ENCODE data around the gene TMEM255B.
"Not testable (repeated sequence)": the region's sequence is repeated elsewhere in the genome, so short reads cannot be mapped to it uniquely, and the experiment has no call there.

The TMEM255B gene

GRCh38 chr13:113749967-113750366 is 9.1 kb upstream of the TMEM255B start:
- TF ChIP-seq EZH2phosphoT487 (IDR thresholded peaks at IDR 0.05; ENCODE audit: borderline replicate concordance) (no peak), CTCF (conservative IDR thresholded peaks at IDR 0.05; ENCODE audit: low read length) (no peak)
- Histone ChIP-seq H3K4me2 (ENCODE audit: low read depth, low read length, poor library complexity, severe bottlenecking) (no peak overlapping the region), H3K9ac (ENCODE audit: low read depth, low read length, poor library complexity, severe bottlenecking) (no peak overlapping the region), H3F3A (ENCODE audit: low read depth) (no peaks in the 10 kb centered on the region; the same call in 1 of the 2 replicates), H4K20me1 (ENCODE audit: insufficient read depth, low read length, poor library complexity, severe bottlenecking) (no peaks in the 10 kb centered on the region), H3K4me3 (ENCODE audit: low read length, poor library complexity, severe bottlenecking) (no peak overlapping the region), H2AFZ (ENCODE audit: low read length) (no peak overlapping the region), H3K36me3 (ENCODE audit: insufficient read depth, low read length) (no peaks in the 10 kb centered on the region), H3K9me2 (replicated peaks; ENCODE audit: low read depth, low read length) (no peaks in the 10 kb centered on the region), H3K9me3 (ENCODE audit: insufficient read depth, low read depth, low read length) (peaks cover 14% of the 10 kb centered on the region; the same call in 1 of the 2 replicates), H3K4me1 (ENCODE audit: insufficient read depth, low read length, poor library complexity, severe bottlenecking) (no peaks in the 10 kb centered on the region), H3K27me3 (ENCODE audit: insufficient read depth, low read length, poor library complexity, severe bottlenecking) (no peaks in the 10 kb centered on the region), H3K79me2 (ENCODE audit: insufficient read depth, low read length) (no peaks in the 10 kb centered on the region)

- Histone ChIP-seq H3K79me2 (ENCODE audit: insufficient read depth, low read length) (no peaks in the 10 kb centered on the region), H2AFZ (ENCODE audit: low read length) (no peak overlapping the region), H3K36me3 (ENCODE audit: insufficient read depth, low read length) (no peaks in the 10 kb centered on the region), H3K4me1 (ENCODE audit: insufficient read depth, low read length, poor library complexity, severe bottlenecking) (no peaks in the 10 kb centered on the region), H3F3A (ENCODE audit: low read depth) (no peaks in the 10 kb centered on the region; the same call in 1 of the 2 replicates), H4K20me1 (ENCODE audit: insufficient read depth, low read length, poor library complexity, severe bottlenecking) (no peaks in the 10 kb centered on the region), H3K9me2 (replicated peaks; ENCODE audit: low read depth, low read length) (no peaks in the 10 kb centered on the region), H3K27me3 (ENCODE audit: insufficient read depth, low read length, poor library complexity, severe bottlenecking) (no peaks in the 10 kb centered on the region), H3K9me3 (ENCODE audit: insufficient read depth, low read depth, low read length) (peaks cover 14% of the 10 kb centered on the region; the same call in 1 of the 2 replicates), H3K9ac (ENCODE audit: low read depth, low read length, poor library complexity, severe bottlenecking) (no peak overlapping the region), H3K4me3 (ENCODE audit: low read length, poor library complexity, severe bottlenecking) (no peak overlapping the region), H3K4me2 (ENCODE audit: low read depth, low read length, poor library complexity, severe bottlenecking) (no peak overlapping the region)
- TF ChIP-seq CTCF (conservative IDR thresholded peaks at IDR 0.05; ENCODE audit: low read length): no peak
- no peak for TF ChIP-seq EZH2phosphoT487 (IDR thresholded peaks at IDR 0.05; ENCODE audit: borderline replicate concordance)
Observed at GRCh38 chr13:113750554-113751399, 8.2 kb upstream of the TMEM255B start.

GRCh38 chr13:113751491-113751890 is 7.5 kb upstream of the TMEM255B start:
- H3K9me2 ChIP-seq (replicated peaks; ENCODE audit: low read depth, low read length): no peaks in the 10 kb centered on the region
- H3K36me3 ChIP-seq (ENCODE audit: insufficient read depth, low read length): no peaks in the 10 kb centered on the region
- no peak overlapping the region for H2AFZ ChIP-seq (ENCODE audit: low read length)
- no peaks in the 10 kb centered on the region for H3K27me3 ChIP-seq (ENCODE audit: insufficient read depth, low read length, poor library complexity, severe bottlenecking)
- H3K4me2 ChIP-seq (ENCODE audit: low read depth, low read length, poor library complexity, severe bottlenecking): no peak overlapping the region
- TF ChIP-seq CTCF (conservative IDR thresholded peaks at IDR 0.05; ENCODE audit: low read length) (no peak), EZH2phosphoT487 (IDR thresholded peaks at IDR 0.05; ENCODE audit: borderline replicate concordance) (no peak)
- H3K9me3 ChIP-seq (ENCODE audit: insufficient read depth, low read depth, low read length): peaks cover 14% of the 10 kb centered on the region; the same call in 1 of the 2 replicates
- no peak overlapping the region for H3K9ac ChIP-seq (ENCODE audit: low read depth, low read length, poor library complexity, severe bottlenecking)
- no peaks in the 10 kb centered on the region for H4K20me1 ChIP-seq (ENCODE audit: insufficient read depth, low read length, poor library complexity, severe bottlenecking)
- no peaks in the 10 kb centered on the region; the same call in 1 of the 2 replicates for H3F3A ChIP-seq (ENCODE audit: low read depth)
- H3K4me1 ChIP-seq (ENCODE audit: insufficient read depth, low read length, poor library complexity, severe bottlenecking): no peaks in the 10 kb centered on the region
- H3K79me2 ChIP-seq (ENCODE audit: insufficient read depth, low read length): no peaks in the 10 kb centered on the region
- H3K4me3 ChIP-seq (ENCODE audit: low read length, poor library complexity, severe bottlenecking): no peak overlapping the region

GRCh38 chr13:113752211-113752986 is 6.6 kb upstream of the TMEM255B start:
- H3K36me3 ChIP-seq (ENCODE audit: insufficient read depth, low read length); H3K4me3 ChIP-seq (ENCODE audit: low read length, poor library complexity, severe bottlenecking); H2AFZ ChIP-seq (ENCODE audit: low read length); H3K4me2 ChIP-seq (ENCODE audit: low read depth, low read length, poor library complexity, severe bottlenecking); H3K27me3 ChIP-seq (ENCODE audit: insufficient read depth, low read length, poor library complexity, severe bottlenecking); H3F3A ChIP-seq (ENCODE audit: low read depth); H3K9me2 ChIP-seq (replicated peaks; ENCODE audit: low read depth, low read length); H4K20me1 ChIP-seq (ENCODE audit: insufficient read depth, low read length, poor library complexity, severe bottlenecking); H3K4me1 ChIP-seq (ENCODE audit: insufficient read depth, low read length, poor library complexity, severe bottlenecking); H3K9ac ChIP-seq (ENCODE audit: low read depth, low read length, poor library complexity, severe bottlenecking); H3K79me2 ChIP-seq (ENCODE audit: insufficient read depth, low read length): not testable (repeated sequence)
- H3K9me3 ChIP-seq (ENCODE audit: insufficient read depth, low read depth, low read length): peaks cover 14% of the 10 kb centered on the region; the same call in 1 of the 2 replicates
